HL-60 (cell line): ENCODE measurements around the gene SMIM5.

Source experiments
- DNase-seq, 2 experiments: peaks; one replicate each; pipeline ENCODE4 v3.0.0-alpha.2; 2010 to 2020; ENCODE audit warnings: low read depth in 1 of 2, low spot score in 1 of 2
- H3K27ac ChIP-seq: fragments of 250-450 bp; sonication (Bioruptor Pico); replicated peaks from 2 replicates; pipeline ENCODE4 v1.5.1; 2020; ENCODE audit warnings: mild to moderate bottlenecking, moderate library complexity
- H3K27me3 ChIP-seq: fragments of 250-450 bp; sonication (Bioruptor Pico); 2 replicates; pipeline ENCODE4 v1.5.1; 2021; ENCODE audit warnings: mild to moderate bottlenecking, moderate library complexity; ENCODE audit not compliant: insufficient read depth, poor library complexity, severe bottlenecking
- H3K4me3 ChIP-seq: replicated peaks from 2 replicates; pipeline ENCODE4 v1.5.1; 2011; ENCODE audit warnings: mild to moderate bottlenecking, control low read depth, low read length; ENCODE audit not compliant: insufficient read depth
- CTCF ChIP-seq: IDR thresholded peaks from one replicate; pipeline ENCODE4 v1.5.1; 2011; ENCODE audit warnings: low read length, control low read depth, inconsistent platforms; ENCODE audit not compliant: insufficient read depth
- GABPA ChIP-seq: IDR thresholded peaks from 2 replicates; pipeline ENCODE4 v1.6.1; 2012; ENCODE audit warnings: low read depth
- POLR2AphosphoS5 ChIP-seq: IDR thresholded peaks from 2 replicates; pipeline ENCODE4 v1.6.1; 2012; ENCODE audit warnings: low read depth
- REST ChIP-seq: IDR thresholded peaks from 2 replicates; pipeline ENCODE4 v1.6.1; 2012; ENCODE audit warnings: low read depth; ENCODE audit not compliant: insufficient replicate concordance
- SPI1 ChIP-seq: IDR thresholded peaks from 2 replicates; pipeline ENCODE4 v1.6.1; 2012; ENCODE audit warnings: low read depth, mild to moderate bottlenecking, borderline replicate concordance

Gene SMIM5

GRCh38 chr17:75681289-75681688 is 48.1 kb downstream of the SMIM5 start:
- Histone ChIP-seq H3K27me3 (no peaks in the 10 kb centered on the region), H3K27ac (no peak overlapping the region), H3K4me3 (no peak overlapping the region)
- no peak for TF ChIP-seq GABPA
- TF ChIP-seq CTCF, result no peak
- TF ChIP-seq POLR2AphosphoS5, result no peak
- TF ChIP-seq SPI1, result no peak
- no peak for TF ChIP-seq REST
- DNase-seq, result no peak

- no peak for DNase-seq
- no peak overlapping the region for H3K4me3 ChIP-seq
- TF ChIP-seq CTCF, result no peak
- TF ChIP-seq POLR2AphosphoS5, result no peak
- TF ChIP-seq SPI1, result no peak
- TF ChIP-seq REST, result no peak
- TF ChIP-seq GABPA, result no peak
- no peak overlapping the region for H3K27ac ChIP-seq
- no peaks in the 10 kb centered on the region for H3K27me3 ChIP-seq
These were observed 50.3 kb downstream of the SMIM5 start for GRCh38 chr17:75683583-75683982.

- TF ChIP-seq POLR2AphosphoS5 (no peak), SPI1 (no peak), CTCF (no peak), REST (no peak), GABPA (no peak)
- Histone ChIP-seq H3K27me3 (no peaks in the 10 kb centered on the region), H3K27ac (no peak overlapping the region), H3K4me3 (no peak overlapping the region)
- DNase-seq, result no peak
These were observed 51.0 kb downstream of the SMIM5 start for GRCh38 chr17:75684249-75684648.
